ENCODE measurements around the gene ZNF496.
"Not testable (repeated sequence)": the region's sequence is repeated elsewhere in the genome, so short reads cannot be mapped to it uniquely, and the experiment has no call there.

The ZNF496 gene

DNA sequence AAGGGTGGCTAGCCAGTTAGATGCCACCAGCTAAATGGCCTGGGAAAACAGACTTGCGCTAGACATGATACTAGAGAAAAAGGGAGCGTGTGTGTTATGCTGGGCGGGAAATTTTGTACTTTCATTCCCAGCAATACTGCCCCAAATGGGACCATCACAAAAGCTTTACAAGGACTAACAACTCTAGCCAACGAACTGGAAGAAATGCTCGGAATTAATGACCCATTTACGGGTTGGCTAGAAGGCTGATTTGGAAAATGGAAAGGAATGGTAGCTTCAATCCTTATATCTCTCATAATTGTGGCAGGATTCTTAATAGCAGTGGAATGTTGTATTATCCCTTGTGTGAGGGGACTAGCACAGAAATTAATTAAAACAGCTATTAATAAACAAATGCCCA is 27.9 kb upstream of the ZNF496 start:
- DNase-seq (ENCODE audit: low read depth), result no peak

DNA sequence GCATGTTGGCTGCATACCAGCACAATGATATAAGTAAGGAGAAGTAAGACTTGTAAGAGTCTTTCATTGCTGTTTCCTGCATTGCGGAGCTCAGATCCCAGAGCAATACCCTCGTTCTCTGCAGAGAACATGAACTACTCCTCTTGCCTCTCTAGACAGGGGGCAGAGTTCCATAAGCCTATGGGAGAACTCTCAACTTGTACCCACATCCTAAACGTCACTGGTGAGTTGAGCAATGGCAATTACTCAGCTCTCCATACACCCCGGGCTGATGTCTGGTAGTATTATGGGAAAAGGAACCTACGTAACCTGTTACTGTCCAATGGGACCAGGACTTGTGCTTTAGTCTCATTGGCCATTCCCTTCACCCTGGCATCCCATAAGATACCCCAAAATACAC is 27.3 kb upstream of the ZNF496 start:
- DNase-seq (ENCODE audit: low read depth), result peak; percentile 46

DNA sequence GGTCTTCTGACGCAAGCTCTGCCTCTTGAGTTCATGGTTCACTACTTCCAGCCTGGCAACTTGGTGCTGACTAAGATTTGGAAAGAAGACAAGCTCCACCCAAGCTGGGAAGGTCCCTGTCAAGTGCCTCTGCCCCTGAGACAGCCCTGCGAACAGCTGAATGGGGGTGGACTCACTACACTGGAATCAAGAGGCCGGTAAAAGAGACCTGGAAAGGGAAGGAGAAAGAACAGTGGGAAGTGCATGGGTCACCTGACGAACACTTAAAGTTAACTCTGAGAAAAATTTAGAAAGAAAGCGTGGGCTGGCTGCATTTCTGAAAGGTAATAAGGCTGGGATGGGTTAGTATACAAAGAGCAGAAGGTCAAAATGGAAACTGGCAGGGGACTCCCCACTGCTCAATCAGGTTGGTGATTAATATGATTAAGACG is 26.1 kb upstream of the ZNF496 start:
- peak; percentile 55 for DNase-seq (ENCODE audit: low read depth)

DNA sequence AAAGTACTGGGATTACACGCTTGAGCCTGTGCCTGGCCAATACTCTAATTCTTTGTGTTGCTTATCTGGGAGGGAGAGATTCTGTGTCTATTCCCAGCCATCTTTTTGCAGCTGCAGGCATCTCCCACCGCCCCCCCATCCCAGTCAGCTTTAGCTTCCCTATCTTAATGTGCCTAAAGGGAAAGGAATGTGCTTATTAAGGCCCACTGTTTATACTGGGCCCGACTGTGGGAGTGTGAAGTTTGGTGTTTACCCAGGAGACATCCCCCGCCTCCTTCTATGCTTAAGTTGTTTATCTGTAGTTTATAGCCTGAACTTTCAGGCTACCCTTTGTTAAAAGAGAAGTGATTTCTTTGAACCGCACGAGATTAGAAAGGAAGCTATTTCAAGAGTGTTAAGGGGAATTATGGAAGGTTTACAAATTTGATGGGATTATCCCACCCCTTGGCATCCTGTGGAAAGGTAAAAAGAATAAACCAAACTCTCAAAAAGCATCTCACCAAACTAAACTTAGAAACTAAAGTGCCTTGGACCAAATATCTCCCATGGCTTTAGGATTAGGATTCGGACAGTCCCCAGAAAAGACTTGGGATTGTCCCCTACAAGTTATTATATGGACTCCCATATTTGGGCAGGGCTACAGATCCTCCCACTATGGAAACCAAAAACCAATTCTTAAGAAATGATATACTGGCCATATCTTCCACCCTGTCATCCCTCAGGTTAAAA is 25.5 kb upstream of the ZNF496 start:
- peak; percentile 57 for DNase-seq (ENCODE audit: low read depth)

DNA sequence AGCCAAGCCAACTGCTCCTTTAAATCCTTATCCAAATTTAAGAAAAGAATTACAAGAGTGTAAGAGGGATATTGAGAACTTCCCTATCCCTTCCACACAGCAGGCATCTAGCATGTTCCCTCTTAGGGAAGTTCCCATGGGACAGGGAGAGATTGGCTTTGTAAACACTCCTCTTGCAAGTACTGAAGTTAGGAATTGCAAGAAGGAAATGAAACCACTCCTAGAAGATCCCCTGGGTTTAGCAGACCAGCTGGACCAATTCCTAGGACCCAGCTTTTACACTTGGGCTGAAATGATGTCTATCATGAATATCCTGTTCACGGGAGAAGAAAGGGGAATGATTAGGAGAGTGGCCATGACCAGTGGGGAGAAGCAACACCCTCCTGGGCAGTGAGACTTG is 23.5 kb upstream of the ZNF496 start:
- not testable (repeated sequence) for DNase-seq (ENCODE audit: low read depth)

DNA sequence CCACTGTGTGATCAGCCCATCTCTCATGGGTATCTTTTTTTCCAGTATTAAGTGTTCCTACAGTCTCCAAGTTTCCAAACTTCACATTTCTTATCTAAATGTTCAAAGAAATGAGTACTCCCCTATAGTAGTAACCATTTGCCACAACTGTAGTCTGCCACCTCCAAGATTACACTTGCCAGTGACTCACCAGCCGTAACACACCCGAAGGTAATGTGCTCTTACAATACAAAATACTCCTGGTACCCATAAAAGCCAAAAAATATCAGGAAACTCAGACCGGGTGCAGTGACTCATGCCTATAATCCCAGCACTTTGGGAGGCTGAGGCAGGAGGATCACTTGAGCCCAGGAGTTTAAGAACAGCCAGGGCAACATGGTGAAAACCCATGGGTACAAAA is 20.5 kb upstream of the ZNF496 start:
- no peak for DNase-seq (ENCODE audit: low read depth)

DNA sequence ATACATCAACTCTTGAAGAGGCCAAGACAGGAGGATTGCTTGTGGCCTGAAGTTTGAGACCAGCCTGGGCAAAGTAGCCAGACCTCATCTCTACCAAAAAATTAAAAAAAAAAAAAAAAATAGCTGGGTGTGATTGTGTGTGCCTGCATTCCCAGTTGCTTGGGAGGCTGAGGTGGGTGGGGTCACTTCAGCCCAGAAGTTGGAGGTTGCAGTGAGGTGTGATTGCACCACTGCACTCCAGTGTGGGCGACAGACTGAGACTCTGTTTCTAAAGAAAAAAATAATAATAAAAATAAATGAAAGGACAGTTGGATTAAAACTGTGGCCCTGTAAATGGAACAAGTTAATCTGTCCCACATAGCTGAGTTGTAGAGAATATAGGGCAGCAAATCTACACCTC is 18.9 kb upstream of the ZNF496 start:
- no peak for DNase-seq (ENCODE audit: low read depth)

DNA sequence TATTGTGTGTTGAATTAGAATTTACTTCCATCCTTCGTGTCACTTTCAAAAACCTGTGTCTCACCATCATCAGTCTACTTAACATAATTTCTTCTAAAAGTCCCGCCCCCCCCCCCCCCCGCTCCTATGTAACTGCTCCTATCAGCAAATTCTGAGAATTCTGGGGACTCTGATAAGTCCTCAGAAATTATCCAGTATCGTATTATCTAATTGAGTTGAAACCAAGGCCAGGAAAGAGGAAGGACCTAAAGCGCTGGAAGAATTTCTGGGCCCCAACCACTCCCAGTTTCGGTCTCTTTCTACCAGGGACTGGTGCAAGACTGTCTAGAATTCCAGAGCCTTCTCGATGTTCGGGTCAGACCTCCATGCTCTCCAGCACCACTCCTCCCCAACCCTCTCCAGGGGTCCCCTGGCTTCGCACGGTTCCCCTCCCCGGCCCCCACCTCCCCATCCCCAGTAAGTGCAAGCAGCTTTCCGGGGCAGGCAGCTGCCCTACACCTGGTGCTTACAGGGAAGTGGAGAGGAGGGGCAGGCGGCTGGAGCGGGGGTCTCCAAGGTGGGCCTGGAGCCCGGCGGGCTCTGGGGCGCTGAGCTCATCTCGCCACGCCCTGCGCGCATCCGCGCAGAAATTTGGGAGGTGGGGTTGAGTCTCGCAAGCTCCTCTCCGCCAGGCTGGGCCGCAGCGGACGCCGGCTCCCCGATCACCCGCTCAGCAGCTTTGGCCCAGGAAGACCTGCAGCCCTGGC is 16.0 kb upstream of the ZNF496 start:
- DNase-seq (ENCODE audit: low read depth), result no peak

DNA sequence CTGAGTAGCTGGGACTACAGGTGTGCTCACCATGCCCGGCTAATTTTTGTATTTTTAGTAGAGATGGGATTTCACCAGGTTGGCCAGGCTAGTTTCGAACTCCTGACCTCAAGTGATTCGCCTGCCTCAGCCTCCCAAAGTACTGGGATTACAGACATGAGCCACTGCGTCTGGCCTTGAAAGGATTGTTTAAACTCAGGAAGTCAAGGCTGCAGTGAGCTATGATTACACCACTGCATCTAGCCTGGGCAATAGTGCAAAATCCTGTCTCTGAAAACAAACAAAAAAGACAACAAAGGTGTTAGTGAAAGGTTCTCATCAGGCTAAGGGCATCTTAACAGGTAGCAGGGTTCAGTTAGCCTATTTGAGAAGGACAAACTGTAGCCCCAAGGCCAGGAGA is 14.2 kb upstream of the ZNF496 start:
- no peak for DNase-seq (ENCODE audit: low read depth)

DNA sequence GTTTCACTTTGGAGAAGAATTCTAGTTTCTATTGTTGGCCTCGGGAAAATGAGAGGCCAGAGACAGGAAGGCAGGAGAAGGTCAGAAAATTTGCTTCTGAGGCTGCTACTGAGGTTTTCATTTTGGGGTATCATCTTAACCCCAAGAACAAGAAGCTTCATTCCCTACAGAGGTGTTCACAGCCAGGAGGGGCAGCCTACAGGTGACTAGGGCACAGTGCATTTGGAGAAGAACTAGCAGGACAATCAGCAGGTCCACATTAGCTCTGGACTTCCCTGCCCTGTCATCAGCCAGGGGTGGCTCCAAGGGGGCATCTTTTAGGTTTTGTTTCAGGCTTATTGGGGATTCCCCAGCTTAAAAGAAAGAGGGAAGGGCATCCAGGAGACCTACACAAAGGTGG is 12.1 kb upstream of the ZNF496 start:
- no peak for DNase-seq (ENCODE audit: low read depth)

DNA sequence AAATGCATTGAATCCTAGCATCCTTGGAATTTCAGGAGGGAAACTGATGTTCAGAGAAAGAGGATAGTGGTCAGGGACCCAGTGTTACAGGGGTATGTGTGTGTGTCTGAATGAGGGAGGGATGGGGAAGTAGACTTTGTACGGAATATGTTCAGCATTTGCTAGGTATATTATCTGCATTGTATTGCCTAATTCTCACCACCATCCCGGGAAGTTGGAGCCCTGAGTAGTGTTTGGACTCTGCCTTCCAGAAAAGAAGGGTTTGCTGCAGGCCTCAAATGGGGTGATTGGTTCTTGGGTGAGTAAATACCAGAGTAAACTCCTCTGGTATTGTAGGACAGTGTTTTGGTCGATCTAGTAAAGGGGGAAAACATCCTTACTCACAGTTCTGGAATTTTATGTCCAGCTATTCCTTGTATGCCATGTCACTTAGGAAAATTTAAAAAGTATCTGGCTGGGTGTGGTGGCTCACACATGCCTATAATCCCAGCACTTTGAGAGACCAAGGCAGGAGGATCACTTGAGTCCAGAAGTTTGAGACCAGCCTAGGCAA is 7.1 kb upstream of the ZNF496 start:
- peak; percentile 34 for DNase-seq (ENCODE audit: low read depth)

DNA sequence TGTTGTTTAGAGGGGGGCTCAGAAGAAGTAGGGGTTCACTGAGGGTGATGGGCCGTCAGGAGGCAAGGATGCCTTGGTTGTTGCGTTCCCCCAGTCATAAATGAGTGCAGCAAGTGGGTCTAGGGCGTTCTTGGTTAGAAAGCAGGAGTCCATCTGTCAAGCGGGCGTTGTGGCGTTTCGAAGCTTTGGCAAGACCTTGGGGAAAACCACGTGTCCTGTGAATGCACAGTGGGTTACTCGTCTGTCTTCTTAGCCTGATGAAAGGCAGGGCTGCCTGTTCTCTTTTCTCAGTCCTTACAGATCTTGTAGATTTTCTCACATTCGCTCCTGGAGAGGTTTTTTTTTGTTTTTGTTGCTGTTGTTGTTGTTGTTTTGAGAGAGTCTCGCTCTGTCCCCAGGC is 6.3 kb upstream of the ZNF496 start:
- DNase-seq (ENCODE audit: low read depth), result no peak

DNA sequence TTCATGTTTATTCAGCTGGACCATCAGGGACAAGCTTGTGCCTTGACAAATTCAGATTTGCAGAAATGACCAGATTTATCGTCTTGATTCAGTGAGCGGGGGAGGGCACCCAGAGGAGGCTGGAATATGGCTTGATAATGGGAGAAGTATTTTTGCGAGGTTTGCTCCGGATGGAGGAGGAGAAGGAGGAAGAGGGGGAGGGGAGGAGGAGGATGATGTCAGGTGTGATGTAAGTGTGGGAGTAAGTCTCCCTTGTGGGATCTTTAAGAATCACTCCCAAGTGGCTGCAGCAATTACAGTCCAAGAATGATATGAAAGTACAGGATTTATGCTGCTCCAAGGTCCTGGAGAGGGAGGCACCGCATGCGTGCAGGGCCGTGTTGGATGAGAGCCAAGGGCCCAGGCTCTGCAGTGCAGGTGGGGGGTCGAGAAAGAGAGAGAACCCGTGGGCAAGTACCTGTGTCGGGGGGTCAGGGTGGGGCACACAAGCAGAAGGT is 5.6 kb upstream of the ZNF496 start:
- DNase-seq (ENCODE audit: low read depth), result peak; percentile 33

DNA sequence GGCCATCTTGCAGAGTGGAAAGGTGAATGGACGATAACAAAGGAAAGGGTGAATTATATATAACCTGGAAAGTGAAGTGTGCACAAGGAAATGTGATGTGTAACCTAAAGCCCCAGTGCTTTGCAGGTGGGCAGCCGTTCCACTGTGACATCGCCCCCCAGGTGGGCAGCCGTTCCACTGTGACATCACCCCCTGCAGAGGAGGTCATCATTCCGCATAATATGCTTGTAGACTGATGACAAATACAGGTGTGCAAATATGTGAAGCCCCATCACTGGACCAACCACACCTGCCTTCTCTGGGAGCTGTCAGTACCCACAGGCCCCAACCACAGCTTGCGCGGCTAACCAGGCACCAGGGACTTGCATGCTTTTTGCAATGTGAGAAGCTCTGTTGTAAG is 4.7 kb upstream of the ZNF496 start:
- no peak for DNase-seq (ENCODE audit: low read depth)

DNA sequence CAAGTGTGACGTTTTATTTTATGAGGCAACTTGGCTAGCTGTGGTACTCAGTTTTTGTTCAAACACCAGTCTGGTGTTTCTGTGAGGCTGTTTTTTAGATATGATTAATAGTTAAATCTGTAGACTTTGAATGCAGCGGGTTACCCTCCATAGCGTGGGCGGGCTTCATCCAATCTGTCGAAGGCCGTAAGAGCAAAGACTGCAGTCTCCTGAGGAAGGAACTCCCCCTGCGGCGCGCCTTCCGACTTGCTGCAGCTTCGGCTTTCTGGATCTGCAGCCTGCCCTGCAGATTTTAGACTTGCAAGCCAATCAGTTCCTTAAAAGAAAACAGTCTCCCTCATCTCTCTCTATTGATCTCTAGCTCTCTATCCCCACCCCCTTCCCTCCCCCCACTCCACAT is 4.2 kb upstream of the ZNF496 start:
- DNase-seq (ENCODE audit: low read depth), result no peak

DNA sequence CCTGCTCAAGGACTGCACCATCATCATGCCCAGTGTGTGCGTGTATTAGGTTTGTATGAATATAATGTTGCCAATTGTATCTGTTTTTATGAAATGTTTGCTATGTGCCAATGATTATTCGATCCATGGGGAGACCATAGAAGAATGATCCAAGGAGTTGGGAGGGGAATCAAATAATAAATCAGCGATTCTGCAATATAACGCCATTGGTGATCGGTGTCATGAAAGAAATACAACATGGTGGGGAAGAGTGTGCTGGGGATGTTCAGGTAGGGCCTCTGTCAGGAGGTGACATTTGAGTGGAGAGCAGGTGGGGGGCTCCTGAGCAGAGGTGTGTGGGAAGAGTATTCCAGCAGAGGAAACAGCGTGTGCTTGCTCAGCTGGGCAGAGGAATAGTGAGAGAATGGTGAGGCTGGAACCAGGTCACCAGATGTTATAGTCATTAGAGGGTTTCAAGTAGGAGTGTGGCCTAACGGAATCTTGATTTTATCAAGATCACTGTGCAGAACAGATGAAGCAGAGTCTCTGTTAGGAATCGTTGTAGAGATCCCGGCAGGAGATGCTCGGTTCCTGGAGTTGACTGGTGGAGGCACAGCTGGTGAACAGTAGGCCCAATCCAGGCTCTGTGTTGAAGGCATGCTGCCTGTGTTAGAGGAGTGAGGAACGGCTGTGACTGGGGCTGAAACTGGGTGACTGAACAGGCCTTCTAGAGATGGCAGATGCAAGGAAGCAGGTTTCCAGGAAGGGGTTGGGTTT is 2.9 kb upstream of the ZNF496 start:
- DNase-seq (ENCODE audit: low read depth), result no peak

DNA sequence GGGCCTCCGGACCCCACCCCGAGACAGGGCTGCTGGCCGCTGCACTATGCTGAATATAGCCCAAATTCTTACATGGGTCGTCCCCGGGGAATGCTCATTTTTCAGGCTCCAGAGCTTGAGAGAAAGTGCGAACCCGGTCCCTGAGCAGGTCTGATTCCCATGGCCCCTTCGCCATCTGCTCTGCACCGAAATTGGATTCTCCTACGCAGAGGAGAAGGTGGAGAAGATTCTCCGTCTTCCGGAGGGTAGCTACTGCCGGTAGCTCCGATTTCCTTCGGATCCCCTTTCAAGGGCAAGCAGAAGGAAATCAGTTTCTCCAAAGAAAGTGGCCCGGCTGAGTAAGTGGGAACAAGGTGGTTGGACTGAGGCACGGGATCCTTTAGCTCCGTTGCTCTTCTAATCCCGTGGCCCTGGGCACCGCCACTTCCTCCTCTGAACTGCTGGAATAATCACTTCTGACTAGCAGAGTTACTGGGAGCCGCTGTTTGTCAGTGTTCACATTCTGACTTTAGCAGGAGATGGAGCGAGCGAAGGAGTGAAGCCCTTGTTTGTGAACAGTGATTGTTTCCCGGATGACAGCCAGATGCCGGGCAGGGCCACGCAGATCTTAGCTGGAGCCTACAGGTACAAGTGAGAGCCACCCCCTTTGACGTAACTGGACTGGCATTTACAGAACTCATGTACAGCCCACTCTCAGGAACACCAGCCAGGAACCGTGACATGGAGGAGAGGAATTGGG is 1.1 kb upstream of the ZNF496 start:
- DNase-seq (ENCODE audit: low read depth), result peak; percentile 44

DNA sequence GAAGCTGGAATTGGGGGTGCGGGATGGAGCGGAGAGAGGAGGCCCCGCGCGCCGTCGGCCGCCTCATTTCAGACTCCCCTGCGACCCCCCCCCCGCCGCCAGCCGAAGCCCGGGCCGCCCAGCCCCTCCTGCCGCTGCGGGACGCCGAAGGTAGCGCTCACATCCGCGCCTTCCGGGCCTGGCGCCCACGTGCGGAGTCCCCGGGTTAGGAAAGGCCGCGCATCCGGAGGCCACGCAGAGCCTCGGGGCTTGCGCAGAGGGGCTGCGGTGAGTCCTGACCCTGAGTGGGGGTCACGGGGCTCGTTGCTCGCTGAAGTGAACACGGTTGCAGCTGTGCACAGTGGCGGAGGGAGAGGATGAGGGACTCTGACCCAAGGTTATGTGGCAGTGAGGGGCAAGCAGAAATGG is 552 bp upstream of the ZNF496 start:
- peak; percentile 73 for DNase-seq (ENCODE audit: low read depth)

DNA sequence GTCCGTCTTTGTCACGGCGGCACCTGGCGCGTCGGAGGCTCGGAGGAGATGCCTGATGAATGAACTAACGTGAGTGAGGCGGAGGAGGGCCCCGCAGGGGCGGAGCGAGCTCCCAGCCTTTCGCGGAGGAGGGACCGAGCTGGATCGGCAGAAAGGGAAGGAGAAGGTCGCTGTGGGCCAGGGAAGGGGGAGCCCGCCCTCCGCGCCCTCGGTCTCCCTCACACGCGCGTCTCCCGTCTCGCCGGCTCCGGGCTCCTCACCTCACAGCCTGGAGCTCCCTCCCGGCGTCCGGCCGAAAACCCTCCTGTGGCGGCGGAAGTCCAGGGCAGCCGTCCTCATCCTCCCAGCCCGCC is 519 bp downstream of the ZNF496 start:
- DNase-seq (ENCODE audit: low read depth), result peak; percentile 86

DNA sequence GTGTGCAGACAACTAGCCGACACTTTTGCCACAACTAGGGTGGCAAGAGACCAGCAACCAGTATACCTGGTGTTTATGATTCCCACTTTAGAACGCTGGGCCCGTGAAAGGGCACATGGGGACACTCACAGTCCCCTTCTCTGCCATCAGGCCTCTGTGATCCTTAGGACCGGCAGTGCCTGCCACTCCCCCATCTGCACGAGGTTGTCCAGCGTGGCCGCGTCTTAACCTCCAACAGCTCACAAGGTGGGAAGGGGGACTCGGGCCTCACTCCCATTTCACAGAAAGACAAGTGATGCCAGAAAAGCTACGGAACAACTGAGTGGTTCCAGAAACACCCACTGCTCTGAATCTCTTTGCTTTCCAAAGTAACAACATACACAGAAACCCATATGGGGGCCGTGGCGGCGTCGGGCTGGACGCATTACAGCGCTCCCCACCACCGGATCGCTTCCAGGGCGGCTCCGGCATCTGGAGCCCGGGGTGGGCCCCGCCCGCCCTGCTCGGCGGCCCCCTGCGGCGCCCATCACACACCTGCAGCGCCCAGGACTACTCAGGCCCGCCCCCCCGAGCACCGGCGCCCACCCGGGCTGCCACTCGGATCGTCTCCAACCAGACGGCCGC is 1.0 kb downstream of the ZNF496 start:
- peak; percentile 30 for DNase-seq (ENCODE audit: low read depth)

DNA sequence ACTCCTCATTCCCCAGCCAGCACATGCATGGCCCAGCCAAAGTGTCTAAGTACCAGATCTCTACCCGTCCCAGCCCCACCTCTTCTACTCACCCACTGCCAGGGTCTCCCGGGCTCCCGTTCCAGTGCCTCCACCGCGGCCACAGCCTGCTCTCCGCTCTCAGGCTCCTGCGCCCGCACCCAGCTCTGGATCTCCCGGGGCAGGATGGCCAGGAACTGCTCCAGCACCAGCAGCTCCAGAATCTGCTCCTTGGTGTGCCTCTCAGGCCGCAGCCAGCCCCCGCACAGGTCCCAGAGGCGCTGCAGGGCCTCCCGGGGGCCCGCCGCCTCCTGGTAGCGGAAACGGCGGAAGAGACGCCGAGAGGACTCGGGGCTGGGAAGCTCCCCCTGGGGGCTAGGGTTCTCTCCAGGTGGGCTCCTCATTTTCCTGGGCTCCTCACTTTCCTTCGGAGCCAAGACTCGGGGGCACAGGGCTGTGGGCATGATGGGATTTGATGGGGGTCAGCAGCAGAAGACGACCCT is 2.5 kb downstream of the ZNF496 start:
- DNase-seq (ENCODE audit: low read depth), result no peak

Measured in ELR (cell line).